Measurements from ENCODE around the gene ITGB7.

DNA sequence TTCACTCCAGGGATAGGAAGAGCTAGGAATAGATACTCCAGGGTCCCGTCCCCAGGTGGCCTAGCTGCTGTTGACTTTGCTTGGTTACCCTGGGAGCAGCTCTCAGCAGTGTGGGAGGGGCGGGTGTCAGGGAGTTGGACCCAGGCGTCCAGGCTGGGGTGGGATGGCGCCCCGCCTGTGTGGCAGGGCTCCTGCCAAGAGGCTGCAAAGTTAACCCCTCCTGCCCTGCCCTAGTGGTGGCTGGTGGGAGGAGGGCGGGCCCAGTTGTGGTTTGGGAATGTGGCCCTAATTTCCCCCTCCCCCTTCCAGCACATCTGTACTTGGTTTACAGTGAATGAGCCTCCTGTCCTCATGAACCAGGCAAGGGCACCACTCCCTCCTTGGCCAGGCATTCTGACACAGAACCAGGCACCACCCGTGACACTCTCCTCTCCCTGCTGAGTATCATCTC lies 26.6 kb upstream of the ITGB7 start:
- no peak for TF ChIP-seq EZH2 (optimal IDR thresholded peaks at IDR 0.05; ENCODE audit: low read depth, low read length)
- no peak for TF ChIP-seq EZH2phosphoT487 (IDR thresholded peaks at IDR 0.05; ENCODE audit: low read length)
- TF ChIP-seq, protein P1, sequence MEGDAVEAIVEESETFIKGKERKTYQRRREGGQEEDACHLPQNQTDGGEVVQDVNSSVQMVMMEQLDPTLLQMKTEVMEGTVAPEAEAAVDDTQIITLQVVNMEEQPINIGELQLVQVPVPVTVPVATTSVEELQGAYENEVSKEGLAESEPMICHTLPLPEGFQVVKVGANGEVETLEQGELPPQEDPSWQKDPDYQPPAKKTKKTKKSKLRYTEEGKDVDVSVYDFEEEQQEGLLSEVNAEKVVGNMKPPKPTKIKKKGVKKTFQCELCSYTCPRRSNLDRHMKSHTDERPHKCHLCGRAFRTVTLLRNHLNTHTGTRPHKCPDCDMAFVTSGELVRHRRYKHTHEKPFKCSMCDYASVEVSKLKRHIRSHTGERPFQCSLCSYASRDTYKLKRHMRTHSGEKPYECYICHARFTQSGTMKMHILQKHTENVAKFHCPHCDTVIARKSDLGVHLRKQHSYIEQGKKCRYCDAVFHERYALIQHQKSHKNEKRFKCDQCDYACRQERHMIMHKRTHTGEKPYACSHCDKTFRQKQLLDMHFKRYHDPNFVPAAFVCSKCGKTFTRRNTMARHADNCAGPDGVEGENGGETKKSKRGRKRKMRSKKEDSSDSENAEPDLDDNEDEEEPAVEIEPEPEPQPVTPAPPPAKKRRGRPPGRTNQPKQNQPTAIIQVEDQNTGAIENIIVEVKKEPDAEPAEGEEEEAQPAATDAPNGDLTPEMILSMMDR (IDR thresholded peaks at IDR 0.05; ENCODE audit: low read length): no peak

Data from MM.1S (cell line).